ENCODE measurements around the gene CALCOCO2.
A peak's percentile ranks its signal among the peaks of the same experiment; 100 is the strongest.
"Not testable (repeated sequence)": the region's sequence is repeated elsewhere in the genome, so short reads cannot be mapped to it uniquely, and the experiment has no call there.

CALCOCO2 gene

GRCh38 chr17:48791128-48792032 lies 39.5 kb upstream of the CALCOCO2 start:
- H3K4me2 ChIP-seq (ENCODE audit: low read depth, low read length, poor library complexity, severe bottlenecking): peak overlapping the region; percentile 18
- TF ChIP-seq, protein P1, sequence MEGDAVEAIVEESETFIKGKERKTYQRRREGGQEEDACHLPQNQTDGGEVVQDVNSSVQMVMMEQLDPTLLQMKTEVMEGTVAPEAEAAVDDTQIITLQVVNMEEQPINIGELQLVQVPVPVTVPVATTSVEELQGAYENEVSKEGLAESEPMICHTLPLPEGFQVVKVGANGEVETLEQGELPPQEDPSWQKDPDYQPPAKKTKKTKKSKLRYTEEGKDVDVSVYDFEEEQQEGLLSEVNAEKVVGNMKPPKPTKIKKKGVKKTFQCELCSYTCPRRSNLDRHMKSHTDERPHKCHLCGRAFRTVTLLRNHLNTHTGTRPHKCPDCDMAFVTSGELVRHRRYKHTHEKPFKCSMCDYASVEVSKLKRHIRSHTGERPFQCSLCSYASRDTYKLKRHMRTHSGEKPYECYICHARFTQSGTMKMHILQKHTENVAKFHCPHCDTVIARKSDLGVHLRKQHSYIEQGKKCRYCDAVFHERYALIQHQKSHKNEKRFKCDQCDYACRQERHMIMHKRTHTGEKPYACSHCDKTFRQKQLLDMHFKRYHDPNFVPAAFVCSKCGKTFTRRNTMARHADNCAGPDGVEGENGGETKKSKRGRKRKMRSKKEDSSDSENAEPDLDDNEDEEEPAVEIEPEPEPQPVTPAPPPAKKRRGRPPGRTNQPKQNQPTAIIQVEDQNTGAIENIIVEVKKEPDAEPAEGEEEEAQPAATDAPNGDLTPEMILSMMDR (conservative IDR thresholded peaks at IDR 0.05; ENCODE audit: low read length): peak; percentile 93
- TF ChIP-seq EZH2phosphoT487 (IDR thresholded peaks at IDR 0.05; ENCODE audit: borderline replicate concordance): no peak

DNA sequence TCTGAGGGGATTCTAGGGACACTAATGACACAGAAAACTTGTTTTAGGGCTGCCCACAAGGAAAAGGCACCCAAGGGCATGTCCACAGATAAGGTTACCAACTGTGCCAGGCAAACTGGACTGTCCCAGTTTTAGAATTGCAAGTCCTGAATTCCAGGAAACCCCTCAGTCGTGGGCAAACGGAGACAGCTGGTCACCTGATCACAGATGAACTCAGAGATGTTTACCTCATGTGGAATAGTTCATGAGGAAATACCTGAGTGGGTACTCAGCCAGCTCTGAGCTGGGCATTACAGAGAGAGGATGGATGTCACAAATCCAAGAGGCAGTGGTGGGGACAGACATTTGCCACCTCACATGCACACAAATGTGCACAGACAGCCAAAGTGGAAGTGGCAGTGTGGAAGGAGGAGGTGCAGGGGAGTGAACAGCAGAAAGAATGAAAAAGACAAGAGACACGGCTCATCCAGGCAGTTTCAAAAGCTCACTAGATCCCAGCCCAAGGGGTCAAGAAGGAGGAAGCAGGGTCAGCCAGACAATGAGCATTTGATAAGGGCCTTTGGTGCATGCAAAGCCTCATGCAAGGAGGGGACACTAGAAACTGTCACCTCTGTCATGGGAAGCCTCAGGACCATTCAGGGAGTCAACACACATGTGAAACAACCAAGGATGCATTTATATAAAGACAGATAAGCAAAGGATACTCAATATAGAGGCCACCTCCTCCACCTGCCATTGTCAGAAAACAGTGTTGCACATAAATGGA lies 38.6 kb upstream of the CALCOCO2 start:
- Histone ChIP-seq H3F3A (ENCODE audit: low read depth) (no peaks in the 10 kb centered on the region), H4K20me1 (ENCODE audit: insufficient read depth, low read length, poor library complexity, severe bottlenecking) (no peaks in the 10 kb centered on the region), H3K4me1 (ENCODE audit: insufficient read depth, low read length, poor library complexity, severe bottlenecking) (peaks cover 6% of the 10 kb centered on the region), H3K4me2 (ENCODE audit: low read depth, low read length, poor library complexity, severe bottlenecking) (peak overlapping the region; percentile 18), H2AFZ (ENCODE audit: low read length) (peak overlapping the region; percentile 82), H3K27me3 (ENCODE audit: insufficient read depth, low read length, poor library complexity, severe bottlenecking) (no peaks in the 10 kb centered on the region), H3K9me2 (replicated peaks; ENCODE audit: low read depth, low read length) (no peaks in the 10 kb centered on the region), H3K4me3 (ENCODE audit: low read length, poor library complexity, severe bottlenecking) (no peak overlapping the region), H3K9me3 (ENCODE audit: insufficient read depth, low read depth, low read length) (no peaks in the 10 kb centered on the region), H3K9ac (ENCODE audit: low read depth, low read length, poor library complexity, severe bottlenecking) (peak overlapping the region; percentile 23), H3K36me3 (ENCODE audit: insufficient read depth, low read length) (no peaks in the 10 kb centered on the region), H3K79me2 (ENCODE audit: insufficient read depth, low read length) (no peaks in the 10 kb centered on the region)
- no peak for TF ChIP-seq EZH2phosphoT487 (IDR thresholded peaks at IDR 0.05; ENCODE audit: borderline replicate concordance)
- TF ChIP-seq, protein P1 (conservative IDR thresholded peaks at IDR 0.05; ENCODE audit: low read length): no peak

More at GRCh38 chr17:48791128-48792032, 39.5 kb upstream of the CALCOCO2 start:
- peaks cover 6% of the 10 kb centered on the region for H3K4me1 ChIP-seq (ENCODE audit: insufficient read depth, low read length, poor library complexity, severe bottlenecking)
- H4K20me1 ChIP-seq (ENCODE audit: insufficient read depth, low read length, poor library complexity, severe bottlenecking): no peaks in the 10 kb centered on the region
- H2AFZ ChIP-seq (ENCODE audit: low read length): peak overlapping the region; percentile 82
- no peaks in the 10 kb centered on the region for H3K9me2 ChIP-seq (replicated peaks; ENCODE audit: low read depth, low read length)
- peak overlapping the region; percentile 23 for H3K9ac ChIP-seq (ENCODE audit: low read depth, low read length, poor library complexity, severe bottlenecking)
- H3K36me3 ChIP-seq (ENCODE audit: insufficient read depth, low read length): no peaks in the 10 kb centered on the region
- no peaks in the 10 kb centered on the region for H3K27me3 ChIP-seq (ENCODE audit: insufficient read depth, low read length, poor library complexity, severe bottlenecking)
- no peaks in the 10 kb centered on the region for H3K9me3 ChIP-seq (ENCODE audit: insufficient read depth, low read depth, low read length)
- H3K79me2 ChIP-seq (ENCODE audit: insufficient read depth, low read length): no peaks in the 10 kb centered on the region
- no peaks in the 10 kb centered on the region for H3F3A ChIP-seq (ENCODE audit: low read depth)
- no peak overlapping the region for H3K4me3 ChIP-seq (ENCODE audit: low read length, poor library complexity, severe bottlenecking)

- Histone ChIP-seq H3F3A (ENCODE audit: low read depth) (no peaks in the 10 kb centered on the region), H3K4me3 (ENCODE audit: low read length, poor library complexity, severe bottlenecking) (no peak overlapping the region), H3K9me3 (ENCODE audit: insufficient read depth, low read depth, low read length) (no peaks in the 10 kb centered on the region), H2AFZ (ENCODE audit: low read length) (no peak overlapping the region), H3K4me2 (ENCODE audit: low read depth, low read length, poor library complexity, severe bottlenecking) (no peak overlapping the region), H3K9ac (ENCODE audit: low read depth, low read length, poor library complexity, severe bottlenecking) (no peak overlapping the region), H3K79me2 (ENCODE audit: insufficient read depth, low read length) (no peaks in the 10 kb centered on the region), H4K20me1 (ENCODE audit: insufficient read depth, low read length, poor library complexity, severe bottlenecking) (no peaks in the 10 kb centered on the region), H3K4me1 (ENCODE audit: insufficient read depth, low read length, poor library complexity, severe bottlenecking) (peaks cover 6% of the 10 kb centered on the region), H3K9me2 (replicated peaks; ENCODE audit: low read depth, low read length) (no peaks in the 10 kb centered on the region), H3K27me3 (ENCODE audit: insufficient read depth, low read length, poor library complexity, severe bottlenecking) (no peaks in the 10 kb centered on the region), H3K36me3 (ENCODE audit: insufficient read depth, low read length) (no peaks in the 10 kb centered on the region)
- TF ChIP-seq, protein P1 (conservative IDR thresholded peaks at IDR 0.05; ENCODE audit: low read length): no peak
- TF ChIP-seq EZH2phosphoT487 (IDR thresholded peaks at IDR 0.05; ENCODE audit: borderline replicate concordance): no peak
Measured at GRCh38 chr17:48795444-48796162, 35.2 kb upstream of the CALCOCO2 start.

DNA sequence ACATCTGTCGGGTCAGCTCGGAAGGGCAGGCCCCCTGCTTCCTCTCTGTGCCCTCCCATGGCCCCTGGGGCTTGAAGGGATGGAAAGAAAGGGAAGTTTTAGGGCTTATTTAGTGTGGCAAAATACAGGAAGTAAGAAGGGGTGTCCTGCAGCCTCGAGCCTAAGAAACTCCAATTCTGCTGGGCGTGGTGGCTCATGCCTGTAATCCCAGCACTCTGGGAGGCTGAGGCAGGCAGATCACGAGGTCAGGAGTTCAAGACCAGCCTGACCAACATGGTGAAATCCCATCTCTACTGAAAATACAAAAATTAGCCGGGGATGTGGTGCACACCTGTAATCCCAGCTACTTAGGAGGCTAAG lies 34.7 kb upstream of the CALCOCO2 start:
- H4K20me1 ChIP-seq (ENCODE audit: insufficient read depth, low read length, poor library complexity, severe bottlenecking); H3F3A ChIP-seq (ENCODE audit: low read depth); H3K4me2 ChIP-seq (ENCODE audit: low read depth, low read length, poor library complexity, severe bottlenecking); H3K79me2 ChIP-seq (ENCODE audit: insufficient read depth, low read length); H3K9me3 ChIP-seq (ENCODE audit: insufficient read depth, low read depth, low read length); H3K4me3 ChIP-seq (ENCODE audit: low read length, poor library complexity, severe bottlenecking); H3K9ac ChIP-seq (ENCODE audit: low read depth, low read length, poor library complexity, severe bottlenecking); H2AFZ ChIP-seq (ENCODE audit: low read length); H3K9me2 ChIP-seq (replicated peaks; ENCODE audit: low read depth, low read length); H3K4me1 ChIP-seq (ENCODE audit: insufficient read depth, low read length, poor library complexity, severe bottlenecking); H3K36me3 ChIP-seq (ENCODE audit: insufficient read depth, low read length); H3K27me3 ChIP-seq (ENCODE audit: insufficient read depth, low read length, poor library complexity, severe bottlenecking): not testable (repeated sequence)
